G401 (cell line): Measurements from ENCODE around the gene MIPOL1. TPM values are rescaled to one million over a fixed set of nuclear protein-coding genes. Genes with fewer than 3 reads are reported as not detected.
"Not testable (repeated sequence)": the region's sequence is repeated elsewhere in the genome, so short reads cannot be mapped to it uniquely, and the experiment has no call there.

Experiments
- DNase-seq: peaks from one replicate; pipeline ENCODE4 v3.0.0-alpha.2; 2015; ENCODE audit warnings: low spot score
- in situ Hi-C: cut with HindIII; loops from 2 replicates; pipeline ENCODE4 v1.10.0; 2016; ENCODE audit warnings: low sequenced_read_pairs, mixed read lengths
- total RNA-seq: library from RNA; depleted of rRNA; stranded (reverse); fragments of >200 nt; shearing (Covaris generic); gene quantifications from 2 replicates; pipeline ENCODE4 v1.2.3, GENCODE V29; 2014

MIPOL1 gene
- total RNA-seq, 1 experiment from 2014 or later, result 13.2 TPM

- in situ Hi-C loops, DNase-seq: not testable (repeated sequence)
Observed at GRCh38 chr14:37184520-37184919, 13.2 kb upstream of the MIPOL1 start.

GRCh38 chr14:37185670-37186069 lies 12.1 kb upstream of the MIPOL1 start:
- DNase-seq, result no peak
- in situ Hi-C loops, result no loop called here

- DNase-seq, result no peak
Observed at GRCh38 chr14:37186865-37187264, 10.9 kb upstream of the MIPOL1 start.

GRCh38 chr14:37187294-37187693 lies 10.4 kb upstream of the MIPOL1 start:
- in situ Hi-C loops, result no loop called here
- DNase-seq, result no peak

More at GRCh38 chr14:37186865-37187264, 10.9 kb upstream of the MIPOL1 start:
- in situ Hi-C loops, result no loop called here

GRCh38 chr14:37187840-37188577 lies 9.7 kb upstream of the MIPOL1 start:
- DNase-seq, in situ Hi-C loops: not testable (repeated sequence)

GRCh38 chr14:37189733-37190132 lies 8.0 kb upstream of the MIPOL1 start:
- in situ Hi-C loops, DNase-seq: not testable (repeated sequence)

- no peak for DNase-seq
- in situ Hi-C loops, result no loop called here
Observed at GRCh38 chr14:37194698-37195097, 3.0 kb upstream of the MIPOL1 start.

GRCh38 chr14:37195327-37195726 lies 2.4 kb upstream of the MIPOL1 start:
- in situ Hi-C loops, result no loop called here
- no peak for DNase-seq

- DNase-seq, result no peak
- in situ Hi-C loops, result no loop called here
Observed at GRCh38 chr14:37196604-37197420, 925 bp upstream of the MIPOL1 start.

- DNase-seq, result peak; percentile 12
- in situ Hi-C loops, result no loop called here
Observed at GRCh38 chr14:37198273-37198598, 499 bp downstream of the MIPOL1 start.

GRCh38 chr14:37198907-37199306 lies 1.2 kb downstream of the MIPOL1 start:
- in situ Hi-C loops, result no loop called here
- DNase-seq, result no peak

GRCh38 chr14:37201724-37202123 lies 4.0 kb downstream of the MIPOL1 start:
- DNase-seq, result no peak
- in situ Hi-C loops, result no loop called here

GRCh38 chr14:37202265-37202664 lies 4.5 kb downstream of the MIPOL1 start:
- in situ Hi-C loops, result no loop called here
- DNase-seq, result no peak

GRCh38 chr14:37202812-37203211 lies 5.1 kb downstream of the MIPOL1 start:
- in situ Hi-C loops, result no loop called here
- no peak for DNase-seq

GRCh38 chr14:37203423-37203822 lies 5.7 kb downstream of the MIPOL1 start:
- in situ Hi-C loops, result no loop called here
- DNase-seq, result no peak

GRCh38 chr14:37205623-37206605 lies 8.2 kb downstream of the MIPOL1 start:
- DNase-seq, in situ Hi-C loops: not testable (repeated sequence)

GRCh38 chr14:37209617-37210016 lies 11.9 kb downstream of the MIPOL1 start:
- DNase-seq, in situ Hi-C loops: not testable (repeated sequence)

GRCh38 chr14:37210448-37210847 lies 12.7 kb downstream of the MIPOL1 start:
- in situ Hi-C loops, result no loop called here
- DNase-seq, result no peak

- no peak for DNase-seq
- in situ Hi-C loops, result no loop called here
Observed at GRCh38 chr14:37213016-37213415, 15.3 kb downstream of the MIPOL1 start.
